HG03558 (cell line): ENCODE results near the gene RFX3.

ENCODE experiments used
- ATAC-seq: cut with Tn5 transposase; IDR thresholded peaks from one replicate; pipeline ENCODE4 v1.9.1; 2021; ENCODE audit warnings: moderate number of reproducible peaks; ENCODE audit not compliant: unreplicated experiment; ENCODE audit errors: extremely low read depth

Gene RFX3

GRCh38 chr9:3515405-3515804 is 10.4 kb downstream of the RFX3 start:
- ATAC-seq = no peak

GRCh38 chr9:3514786-3515185 is 11.0 kb downstream of the RFX3 start:
- ATAC-seq = no peak

GRCh38 chr9:3513265-3513818 is 12.5 kb downstream of the RFX3 start:
- ATAC-seq = no peak

GRCh38 chr9:3511551-3511950 is 14.2 kb downstream of the RFX3 start:
- ATAC-seq = no peak

- ATAC-seq = no peak
Measured at GRCh38 chr9:3510796-3511195, 15.0 kb downstream of the RFX3 start.

GRCh38 chr9:3509926-3510325 is 15.9 kb downstream of the RFX3 start:
- no peak for ATAC-seq

- no peak for ATAC-seq
Measured at GRCh38 chr9:3508521-3509291, 17.1 kb downstream of the RFX3 start.

- ATAC-seq = no peak
Measured at GRCh38 chr9:3508078-3508431, 17.7 kb downstream of the RFX3 start.

GRCh38 chr9:3507395-3508077 is 18.3 kb downstream of the RFX3 start:
- peak; percentile 53 for ATAC-seq

GRCh38 chr9:3506164-3506563 is 19.6 kb downstream of the RFX3 start:
- ATAC-seq = no peak

- no peak for ATAC-seq
Measured at GRCh38 chr9:3502560-3503398, 23.0 kb downstream of the RFX3 start.

- no peak for ATAC-seq
Measured at GRCh38 chr9:3500044-3500443, 25.8 kb downstream of the RFX3 start.

- ATAC-seq = no peak
Measured at GRCh38 chr9:3498691-3499090, 27.1 kb downstream of the RFX3 start.

- no peak for ATAC-seq
Measured at GRCh38 chr9:3497857-3498256, 27.9 kb downstream of the RFX3 start.

- ATAC-seq = no peak
Measured at GRCh38 chr9:3497401-3497800, 28.4 kb downstream of the RFX3 start.

GRCh38 chr9:3495855-3496254 is 29.9 kb downstream of the RFX3 start:
- ATAC-seq = no peak

- ATAC-seq = no peak
Measured at GRCh38 chr9:3492214-3492613, 33.6 kb downstream of the RFX3 start.

- ATAC-seq = no peak
Measured at GRCh38 chr9:3491450-3491849, 34.4 kb downstream of the RFX3 start.

GRCh38 chr9:3490957-3491356 is 34.8 kb downstream of the RFX3 start:
- ATAC-seq = no peak

GRCh38 chr9:3482578-3482977 is 43.2 kb downstream of the RFX3 start:
- ATAC-seq = no peak

- no peak for ATAC-seq
Measured at GRCh38 chr9:3480353-3480655, 45.5 kb downstream of the RFX3 start.
